Peyer's patch (tissue), 4 donors: ENCODE measurements around the gene ZNF317.

Experiments used
- POLR2A ChIP-seq, 2 donors: fragments of 450-650 bp; IDR thresholded peaks; one replicate each; pipeline ENCODE4 v1.5.1; 2017; ENCODE audit warnings: antibody characterized with exemption in 2 of 2, mild to moderate bottlenecking in 2 of 2, moderate library complexity in 2 of 2
- TF ChIP-seq, protein P1 (sequence below), 6 experiments: fragments of 450-650 bp in 4 of 6; fragments of 200-600 bp in 2 of 6; sonication (generic) in 1 of 6; IDR thresholded peaks; one replicate each; pipeline ENCODE4 v1.5.1; 2017 to 2019; ENCODE audit warnings: antibody characterized with exemption in 6 of 6, mild to moderate bottlenecking in 3 of 6, moderate library complexity in 1 of 6

DNA sequence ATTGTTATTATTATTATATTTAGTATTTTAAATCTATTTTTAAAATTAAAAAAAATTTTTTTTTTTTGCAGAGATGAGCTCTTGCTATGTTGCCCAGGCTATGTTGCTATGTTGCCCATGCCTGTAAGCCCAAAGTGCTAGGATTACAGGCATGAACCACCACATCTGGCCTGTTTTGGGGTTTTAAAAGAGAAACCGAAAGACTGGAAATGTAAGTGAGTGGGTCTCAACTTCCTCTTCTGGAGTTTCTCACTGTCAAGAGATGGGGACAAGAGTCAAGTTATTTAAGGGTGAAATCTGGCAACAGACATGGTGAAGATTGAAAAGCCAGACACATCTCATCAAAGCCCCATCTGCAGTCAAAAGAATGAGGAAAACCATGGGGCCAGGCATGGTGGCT is 9.2 kb upstream of the ZNF317 start:
- TF ChIP-seq, protein P1, sequence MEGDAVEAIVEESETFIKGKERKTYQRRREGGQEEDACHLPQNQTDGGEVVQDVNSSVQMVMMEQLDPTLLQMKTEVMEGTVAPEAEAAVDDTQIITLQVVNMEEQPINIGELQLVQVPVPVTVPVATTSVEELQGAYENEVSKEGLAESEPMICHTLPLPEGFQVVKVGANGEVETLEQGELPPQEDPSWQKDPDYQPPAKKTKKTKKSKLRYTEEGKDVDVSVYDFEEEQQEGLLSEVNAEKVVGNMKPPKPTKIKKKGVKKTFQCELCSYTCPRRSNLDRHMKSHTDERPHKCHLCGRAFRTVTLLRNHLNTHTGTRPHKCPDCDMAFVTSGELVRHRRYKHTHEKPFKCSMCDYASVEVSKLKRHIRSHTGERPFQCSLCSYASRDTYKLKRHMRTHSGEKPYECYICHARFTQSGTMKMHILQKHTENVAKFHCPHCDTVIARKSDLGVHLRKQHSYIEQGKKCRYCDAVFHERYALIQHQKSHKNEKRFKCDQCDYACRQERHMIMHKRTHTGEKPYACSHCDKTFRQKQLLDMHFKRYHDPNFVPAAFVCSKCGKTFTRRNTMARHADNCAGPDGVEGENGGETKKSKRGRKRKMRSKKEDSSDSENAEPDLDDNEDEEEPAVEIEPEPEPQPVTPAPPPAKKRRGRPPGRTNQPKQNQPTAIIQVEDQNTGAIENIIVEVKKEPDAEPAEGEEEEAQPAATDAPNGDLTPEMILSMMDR (IDR thresholded peaks at IDR 0.05): no peak
- no peak for TF ChIP-seq POLR2A (IDR thresholded peaks at IDR 0.05)
